NB4 (cell line): ENCODE results near the gene DISP2.
A peak's percentile ranks its signal among the peaks of the same experiment; 100 is the strongest.

Source experiments
- DNase-seq: peaks from one replicate; pipeline ENCODE4 v3.0.0; 2010; ENCODE audit warnings: low read depth
- H3K4me3 ChIP-seq: one replicate; pipeline ENCODE4 v1.5.1; 2011; ENCODE audit warnings: mild to moderate bottlenecking, low read depth, low read length, moderate library complexity
- MYC ChIP-seq: IDR thresholded peaks from 2 replicates; pipeline ENCODE4 v1.6.1; 2011; ENCODE audit warnings: low read depth, low read length
- POLR2A ChIP-seq: IDR thresholded peaks from 2 replicates; pipeline ENCODE4 v1.6.1; 2011; ENCODE audit warnings: mild to moderate bottlenecking; ENCODE audit not compliant: insufficient read length; ENCODE audit errors: extremely low read depth
- TF ChIP-seq, protein P1 (sequence below): IDR thresholded peaks from one replicate; pipeline ENCODE4 v1.5.1; 2012; ENCODE audit warnings: low read depth, low read length
- TF ChIP-seq, protein P2 (sequence below): IDR thresholded peaks from 2 replicates; pipeline ENCODE4 v1.6.1; 2011; ENCODE audit warnings: low read depth, low read length

The DISP2 gene

GRCh38 chr15:40344217-40344616 is 13.8 kb upstream of the DISP2 start:
- no peak overlapping the region for H3K4me3 ChIP-seq
- DNase-seq = no peak
- TF ChIP-seq POLR2A (no peak), MYC (no peak)
- TF ChIP-seq, protein P1, sequence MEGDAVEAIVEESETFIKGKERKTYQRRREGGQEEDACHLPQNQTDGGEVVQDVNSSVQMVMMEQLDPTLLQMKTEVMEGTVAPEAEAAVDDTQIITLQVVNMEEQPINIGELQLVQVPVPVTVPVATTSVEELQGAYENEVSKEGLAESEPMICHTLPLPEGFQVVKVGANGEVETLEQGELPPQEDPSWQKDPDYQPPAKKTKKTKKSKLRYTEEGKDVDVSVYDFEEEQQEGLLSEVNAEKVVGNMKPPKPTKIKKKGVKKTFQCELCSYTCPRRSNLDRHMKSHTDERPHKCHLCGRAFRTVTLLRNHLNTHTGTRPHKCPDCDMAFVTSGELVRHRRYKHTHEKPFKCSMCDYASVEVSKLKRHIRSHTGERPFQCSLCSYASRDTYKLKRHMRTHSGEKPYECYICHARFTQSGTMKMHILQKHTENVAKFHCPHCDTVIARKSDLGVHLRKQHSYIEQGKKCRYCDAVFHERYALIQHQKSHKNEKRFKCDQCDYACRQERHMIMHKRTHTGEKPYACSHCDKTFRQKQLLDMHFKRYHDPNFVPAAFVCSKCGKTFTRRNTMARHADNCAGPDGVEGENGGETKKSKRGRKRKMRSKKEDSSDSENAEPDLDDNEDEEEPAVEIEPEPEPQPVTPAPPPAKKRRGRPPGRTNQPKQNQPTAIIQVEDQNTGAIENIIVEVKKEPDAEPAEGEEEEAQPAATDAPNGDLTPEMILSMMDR = no peak
- TF ChIP-seq, protein P2, sequence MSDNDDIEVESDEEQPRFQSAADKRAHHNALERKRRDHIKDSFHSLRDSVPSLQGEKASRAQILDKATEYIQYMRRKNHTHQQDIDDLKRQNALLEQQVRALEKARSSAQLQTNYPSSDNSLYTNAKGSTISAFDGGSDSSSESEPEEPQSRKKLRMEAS = no peak

DNA sequence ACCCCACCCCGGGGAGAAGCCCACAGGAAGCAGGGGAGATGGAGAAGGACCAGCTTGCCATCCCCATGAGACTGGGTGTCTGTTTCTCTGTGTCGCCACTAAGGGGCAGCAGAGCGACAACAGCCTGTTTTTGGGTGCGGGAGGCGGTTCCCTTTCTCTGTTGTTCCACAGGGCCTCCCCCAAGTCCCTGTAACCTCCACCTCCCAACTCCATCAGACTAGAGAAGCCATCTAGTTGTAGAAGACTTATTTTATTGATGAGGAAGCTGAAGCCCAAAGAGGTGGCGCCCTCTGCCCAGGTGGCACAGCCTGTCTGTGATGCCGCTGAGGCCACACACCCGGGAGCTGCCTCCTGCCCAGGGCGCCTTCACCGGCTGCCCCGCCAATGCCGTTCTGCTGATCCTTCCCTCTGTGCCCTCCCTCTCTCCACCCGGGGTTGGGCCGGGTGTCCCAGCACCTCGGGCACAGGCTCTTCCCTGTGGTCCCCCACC is 13.3 kb upstream of the DISP2 start:
- DNase-seq = peak; percentile 79
- no peak overlapping the region for H3K4me3 ChIP-seq
- TF ChIP-seq, protein P1 = peak; percentile 74
- TF ChIP-seq, protein P2 = 0 out of 2 replicates have a peak, but pooled peaks have one; percentile 15
- no peak for TF ChIP-seq POLR2A

- no peak overlapping the region for H3K4me3 ChIP-seq
- DNase-seq = no peak
- no peak for TF ChIP-seq POLR2A
- TF ChIP-seq, protein P1 = no peak
- no peak for TF ChIP-seq MYC
- TF ChIP-seq, protein P2 = no peak
Observed at GRCh38 chr15:40345225-40345866, 12.7 kb upstream of the DISP2 start.

DNA sequence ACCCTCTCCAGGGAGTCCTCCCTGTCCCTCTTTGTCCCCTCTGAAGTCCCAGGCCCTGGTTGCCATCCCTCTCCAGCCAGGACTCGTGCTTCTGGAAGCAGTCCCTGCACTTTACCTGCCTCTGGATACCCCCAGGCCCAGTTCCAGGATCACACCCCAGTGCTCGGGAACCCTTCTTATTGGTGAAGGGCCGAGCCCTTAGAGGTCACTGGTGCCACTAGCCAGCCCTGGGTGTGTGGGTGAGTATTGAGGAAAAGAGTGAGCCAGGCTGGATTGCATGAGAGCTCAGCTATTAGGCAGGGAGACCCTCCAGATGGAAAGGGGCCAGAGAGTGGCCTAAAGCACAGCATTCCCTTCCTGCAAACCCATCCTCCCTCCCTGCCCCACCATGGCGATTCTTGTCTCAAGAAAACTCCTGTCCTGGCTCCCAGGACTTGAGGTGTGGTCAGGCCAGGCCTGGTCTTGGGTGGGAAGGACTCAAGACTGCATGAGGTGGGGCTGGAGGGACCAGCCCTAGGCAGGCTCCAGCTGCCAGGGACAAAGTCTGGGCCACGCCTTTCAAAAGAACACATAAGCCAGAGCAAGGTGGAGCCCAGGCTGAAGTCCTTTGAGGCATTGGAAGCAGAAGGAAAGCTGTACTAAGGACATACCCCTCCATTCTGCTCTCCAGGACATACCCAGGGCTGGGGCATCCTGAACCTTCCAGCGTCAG is 12.0 kb upstream of the DISP2 start:
- DNase-seq = no peak
- H3K4me3 ChIP-seq = no peak overlapping the region
- TF ChIP-seq, protein P2 = no peak
- TF ChIP-seq POLR2A (no peak), MYC (no peak)
- TF ChIP-seq, protein P1 = no peak

- TF ChIP-seq, protein P2 = no peak
- TF ChIP-seq MYC (no peak), POLR2A (no peak)
- TF ChIP-seq, protein P1 = no peak
- H3K4me3 ChIP-seq = no peak overlapping the region
- no peak for DNase-seq
Observed at GRCh38 chr15:40346579-40347558, 11.2 kb upstream of the DISP2 start.
